GM19328 (cell line): Measurements from ENCODE around the gene EMC1.
"Not testable (repeated sequence)": the region's sequence is repeated elsewhere in the genome, so short reads cannot be mapped to it uniquely, and the experiment has no call there.

Experiments used
- ATAC-seq: cut with Tn5 transposase; IDR thresholded peaks from one replicate; pipeline ENCODE4 v1.9.1; 2021; ENCODE audit warnings: mild to moderate bottlenecking, moderate library complexity; ENCODE audit not compliant: unreplicated experiment

Gene EMC1

DNA sequence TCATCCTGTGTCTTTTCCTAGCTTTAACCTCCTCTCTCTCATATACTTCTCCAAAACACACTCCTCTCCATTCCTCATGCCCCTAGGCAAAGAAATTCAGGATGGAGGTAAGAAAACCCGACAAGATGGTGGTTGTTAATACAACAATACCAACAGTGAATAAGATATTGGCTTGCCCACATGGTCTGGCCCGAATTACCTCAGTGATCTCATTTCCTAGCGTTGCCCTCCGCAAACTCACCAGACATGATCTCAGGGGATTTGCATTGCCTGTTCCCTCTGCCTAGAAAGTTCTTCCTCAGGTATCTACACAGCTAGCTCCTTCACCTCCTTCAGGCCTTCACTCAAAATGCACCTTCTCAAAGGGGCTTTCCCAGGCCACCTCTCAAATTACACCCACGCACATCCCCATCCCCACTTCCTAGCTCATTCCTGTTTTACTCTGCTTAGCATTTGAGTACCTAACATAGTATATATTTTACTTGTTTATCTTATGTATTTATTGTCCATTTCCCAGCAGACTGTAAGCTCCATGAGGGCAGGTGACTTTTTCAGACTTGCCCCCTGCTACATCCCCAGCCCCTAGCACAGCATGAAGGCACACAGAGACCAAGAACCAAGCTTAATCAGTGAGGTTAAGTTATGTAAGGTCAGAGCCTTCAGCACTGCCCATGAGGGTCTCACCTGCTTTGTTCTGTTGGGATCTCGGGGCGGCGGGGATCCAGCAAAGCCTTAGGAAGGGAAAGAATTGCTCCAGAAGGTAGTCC, 31.1 kb downstream of the EMC1 start:
- ATAC-seq = no peak

DNA sequence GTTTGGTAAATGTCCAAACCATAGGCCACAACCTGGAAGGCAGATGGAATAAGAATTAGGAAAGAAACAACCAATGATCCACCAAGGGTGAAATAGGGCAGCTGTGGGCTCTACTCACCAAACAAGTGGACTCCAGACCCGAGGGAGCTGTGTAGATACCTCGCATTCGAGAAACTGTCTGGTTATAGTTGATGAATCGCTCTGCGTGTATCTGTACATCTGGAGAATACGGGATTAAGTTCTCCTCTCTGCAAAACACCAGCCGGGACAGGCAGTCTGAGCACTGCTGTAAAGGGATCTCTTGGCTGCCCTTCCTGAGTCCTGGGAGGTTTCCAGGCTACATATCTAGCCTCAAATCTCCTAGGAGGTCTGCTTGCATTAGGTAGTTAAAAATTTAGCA, 31.9 kb downstream of the EMC1 start:
- no peak for ATAC-seq

DNA sequence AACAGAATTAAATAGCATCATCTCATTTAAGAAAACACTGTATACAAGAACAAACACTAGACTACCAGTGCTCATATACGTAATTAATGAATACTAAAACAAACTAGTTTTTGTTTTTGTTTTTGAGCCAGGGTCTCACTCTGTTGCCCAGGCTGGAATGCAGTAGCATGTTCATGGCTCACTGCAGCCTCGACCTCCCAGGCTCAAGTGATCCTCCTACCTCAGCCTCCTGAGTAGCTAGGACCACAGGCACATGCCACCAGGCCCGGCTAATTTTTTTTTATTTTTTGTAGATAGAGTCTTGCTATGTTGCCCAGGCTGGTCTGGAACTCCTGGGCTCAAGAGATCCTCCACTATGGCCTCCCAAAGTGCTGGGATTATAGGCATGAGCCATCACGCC, 34.7 kb downstream of the EMC1 start:
- not testable (repeated sequence) for ATAC-seq

DNA sequence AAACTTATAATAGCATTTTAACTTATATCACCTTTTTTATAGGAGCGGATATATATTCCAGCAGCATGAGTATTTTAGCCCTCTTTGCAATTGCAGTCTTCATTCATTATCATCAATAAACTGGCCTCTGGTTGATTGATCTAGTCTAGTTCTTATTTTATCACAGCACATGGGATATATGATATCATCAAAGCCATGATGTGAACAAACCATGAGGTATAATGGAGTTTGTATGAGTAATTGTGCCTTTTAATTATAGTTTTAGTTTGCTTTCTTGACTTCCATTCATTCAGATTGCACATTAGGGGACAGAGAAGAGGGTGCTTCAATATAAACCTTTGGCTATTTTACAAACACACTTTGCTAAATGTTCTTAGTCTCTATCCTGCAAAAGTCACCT, 37.7 kb downstream of the EMC1 start:
- ATAC-seq = no peak

DNA sequence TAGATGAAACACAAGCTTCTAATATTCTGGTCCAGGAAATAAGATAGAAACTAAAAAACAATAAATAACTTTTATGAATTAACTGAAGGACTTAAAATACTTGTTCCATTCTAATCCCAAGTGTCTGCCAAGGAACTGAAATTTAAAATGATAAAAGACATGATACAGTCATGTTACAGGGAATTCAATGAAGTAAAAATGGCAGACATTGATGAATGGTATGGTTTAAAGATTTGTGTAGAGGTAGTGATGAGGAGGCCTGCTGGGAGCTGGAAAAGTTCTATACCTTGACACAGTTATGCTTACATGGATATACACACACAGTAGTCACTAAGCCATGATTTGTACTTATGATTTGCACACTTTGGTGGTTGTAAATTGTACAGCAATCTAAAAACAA, 39.2 kb downstream of the EMC1 start:
- ATAC-seq = no peak

DNA sequence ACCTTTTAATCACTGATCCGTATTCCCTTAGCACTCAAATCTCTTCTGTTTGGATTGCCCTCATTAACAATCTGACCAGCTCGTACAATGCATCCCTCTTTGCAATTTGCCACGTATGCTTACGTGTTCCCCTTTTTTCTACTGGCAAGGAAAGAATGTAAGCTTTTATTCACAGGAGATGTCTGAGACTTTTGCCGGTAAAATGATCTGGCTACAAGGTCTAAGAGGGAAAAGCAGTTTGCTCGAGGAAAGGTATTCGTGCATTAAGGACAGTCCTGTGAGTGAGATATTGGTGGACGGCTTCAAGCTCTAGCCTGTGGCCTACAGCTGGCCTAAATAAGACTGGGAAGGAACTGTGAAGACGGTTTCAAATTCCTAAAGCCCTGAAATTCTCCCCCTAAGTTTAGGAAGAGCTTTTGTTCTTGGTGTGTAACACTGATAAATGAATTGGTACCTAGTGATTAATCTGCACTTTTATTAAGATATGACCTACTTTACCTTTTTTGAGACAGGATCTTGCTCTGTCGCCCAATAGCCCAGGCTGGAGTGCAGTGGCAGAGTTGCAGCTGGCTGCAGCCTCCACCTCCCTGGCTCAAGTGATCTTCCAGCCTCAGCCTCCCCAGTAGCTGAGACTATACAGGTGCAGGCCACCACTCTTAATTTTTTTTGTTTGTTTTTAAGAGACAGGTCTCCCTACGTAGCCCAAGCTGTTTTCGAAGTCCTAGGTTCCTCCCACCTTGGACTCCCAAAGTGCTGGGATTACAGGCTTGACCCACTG, 40.4 kb downstream of the EMC1 start:
- no peak for ATAC-seq

DNA sequence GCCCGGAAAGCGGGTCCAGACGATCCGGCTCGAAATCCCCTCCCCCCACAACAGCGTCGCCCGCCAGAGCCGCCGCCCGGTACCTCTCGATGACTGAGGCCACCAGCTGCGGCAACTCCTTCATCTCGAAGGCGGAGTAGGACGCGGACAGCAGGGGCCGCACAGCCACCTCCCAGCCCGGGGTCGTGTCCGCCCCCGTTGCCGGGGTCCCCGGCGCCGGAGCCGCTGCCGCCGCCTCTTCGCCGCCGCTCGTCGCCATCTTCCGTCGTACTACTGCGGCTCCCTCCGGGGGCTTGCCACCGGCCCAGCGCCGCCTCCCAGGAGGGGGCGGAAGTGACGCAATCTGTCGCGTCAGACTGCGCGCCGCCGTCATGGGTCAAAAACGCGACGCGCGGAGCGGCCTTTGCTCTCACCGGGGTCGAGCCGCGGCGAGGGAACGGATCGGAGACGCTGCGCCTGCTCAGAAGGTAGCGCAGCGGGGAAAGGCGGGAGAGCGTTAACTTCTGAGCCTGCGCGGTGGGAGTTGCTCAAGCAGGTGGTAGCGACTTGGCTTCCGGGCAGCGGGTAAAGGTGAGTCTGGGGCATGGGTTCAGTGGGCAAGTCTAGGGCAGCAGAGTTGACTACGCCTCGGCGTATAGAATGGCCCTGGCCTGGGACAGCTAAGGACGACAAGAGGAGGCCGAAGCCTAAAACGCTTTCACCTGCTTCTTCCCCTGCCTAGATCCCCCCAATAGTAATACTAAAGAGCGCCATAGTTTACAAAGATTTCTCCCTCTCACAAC, 41.1 kb downstream of the EMC1 start, which contains the start of gene UBR4:
TSS of gene UBR4 (minus strand) at position 277 of the 782 bp plus-strand sequence. CDS start at position 259, 18 bp downstream.
- peak; percentile 85 for ATAC-seq

DNA sequence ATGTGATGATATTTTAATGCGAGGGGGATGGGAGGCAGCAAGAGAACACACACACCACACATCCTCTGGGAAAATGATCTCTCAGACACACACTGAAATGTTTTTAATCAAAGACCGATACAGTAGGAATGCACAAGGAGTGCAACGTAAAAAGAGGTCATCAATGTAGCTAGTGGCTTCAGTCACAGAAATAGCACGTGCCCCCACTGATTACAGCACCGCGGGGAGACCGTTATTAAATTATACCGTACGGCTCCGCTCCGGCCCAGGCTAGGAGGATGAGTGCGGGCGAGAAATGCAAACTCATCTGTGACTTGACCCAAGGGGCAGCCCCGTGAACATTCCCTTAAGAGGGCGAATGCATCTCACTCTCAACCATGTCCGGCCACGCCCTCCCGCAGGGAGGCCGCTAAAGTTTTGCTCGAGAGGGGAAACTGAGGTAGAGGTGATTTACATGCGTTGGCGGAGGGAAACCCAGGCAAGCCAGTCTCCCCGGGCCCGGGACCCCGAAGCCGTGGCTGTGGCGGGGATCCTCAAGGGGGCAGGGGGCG, 41.8 kb downstream of the EMC1 start:
- peak; percentile 29 for ATAC-seq

DNA sequence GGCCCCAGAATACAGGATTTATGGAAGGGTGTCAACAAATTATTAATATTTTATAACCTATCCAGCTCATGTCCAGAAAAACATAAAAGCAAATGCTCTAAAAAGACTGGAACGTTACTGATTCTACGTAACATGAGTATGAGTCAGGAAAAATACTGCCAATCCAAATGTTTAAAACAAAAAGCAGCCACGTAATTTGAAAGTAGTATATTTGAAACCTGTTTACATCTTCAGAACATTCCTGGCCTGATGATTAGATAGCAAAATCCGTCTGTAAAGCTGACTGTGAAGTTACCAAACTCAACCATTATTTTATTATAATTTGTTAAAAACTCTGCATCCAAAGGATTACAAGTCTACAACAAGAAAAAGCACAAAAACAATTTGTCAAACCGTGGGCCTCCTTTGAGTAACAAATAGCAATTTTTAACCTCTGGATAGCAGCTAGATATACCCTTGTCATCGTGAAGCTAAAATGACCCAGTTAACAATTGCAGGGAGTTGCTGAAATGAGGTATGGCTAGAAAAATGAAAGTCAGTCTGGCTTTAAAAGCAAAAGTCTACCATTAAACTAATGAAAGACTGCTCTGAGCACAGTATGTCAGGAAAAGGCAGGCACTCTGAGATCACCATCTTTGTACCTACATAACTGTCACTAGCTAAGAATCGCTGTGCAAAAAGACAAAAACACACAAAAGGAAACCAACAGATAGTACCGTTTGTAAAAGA, 42.5 kb downstream of the EMC1 start:
- no peak for ATAC-seq

DNA sequence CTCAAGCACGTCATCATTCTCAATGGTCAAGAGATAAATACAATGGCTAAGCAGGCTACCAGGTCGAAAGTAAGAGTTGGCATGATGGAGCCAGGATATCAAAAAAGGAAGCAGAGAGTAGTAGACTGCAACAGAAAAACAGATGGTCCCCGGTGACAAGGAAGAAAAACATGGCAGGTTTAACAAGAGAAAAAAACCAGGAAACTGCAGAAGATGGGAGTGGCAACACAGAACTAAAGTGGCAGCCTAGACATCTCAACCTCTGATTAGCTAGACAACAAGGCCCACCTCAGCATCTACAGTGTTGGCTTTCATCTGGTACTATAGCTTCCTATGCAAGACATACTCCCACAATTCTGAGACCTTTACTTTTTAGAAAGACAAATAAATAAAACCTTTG, 44.4 kb downstream of the EMC1 start:
- ATAC-seq = no peak

DNA sequence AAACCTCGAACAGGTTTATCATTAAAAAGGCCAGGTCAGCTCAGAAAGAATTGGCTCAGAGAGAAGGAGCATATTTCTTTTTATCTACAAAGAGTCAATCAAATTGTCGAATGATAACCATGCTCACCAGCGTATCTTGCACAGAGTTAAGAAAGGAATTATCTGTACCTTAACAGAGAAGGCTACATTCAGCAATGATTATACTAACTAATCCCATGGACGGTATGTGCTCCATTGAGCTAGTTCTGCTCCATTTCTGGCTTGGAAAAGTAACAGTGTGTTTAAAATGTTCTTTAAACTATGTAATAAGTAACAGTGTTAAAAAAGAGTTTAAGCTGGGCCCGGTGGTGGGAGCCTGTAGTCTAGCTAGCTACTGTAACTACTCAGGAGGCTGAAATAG, 45.5 kb downstream of the EMC1 start:
- no peak for ATAC-seq

DNA sequence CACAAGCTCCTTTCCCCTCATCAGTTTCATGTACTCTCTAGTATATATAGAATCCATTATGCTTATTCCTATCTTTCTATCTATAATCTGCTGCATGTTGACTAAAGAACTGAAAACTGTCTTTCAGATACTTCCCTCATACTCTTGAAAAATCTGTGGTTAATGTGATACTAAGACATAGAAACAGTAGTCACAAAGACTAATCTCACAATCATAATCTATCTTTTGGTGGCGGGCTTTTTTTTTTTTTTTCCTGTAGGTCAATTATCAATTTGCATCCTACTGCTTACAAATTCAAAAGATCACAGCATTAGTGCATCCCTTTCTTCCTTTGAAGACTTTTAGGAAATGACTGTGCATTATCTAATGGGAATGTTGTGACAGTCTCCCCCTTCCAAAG, 45.9 kb downstream of the EMC1 start:
- ATAC-seq = no peak

DNA sequence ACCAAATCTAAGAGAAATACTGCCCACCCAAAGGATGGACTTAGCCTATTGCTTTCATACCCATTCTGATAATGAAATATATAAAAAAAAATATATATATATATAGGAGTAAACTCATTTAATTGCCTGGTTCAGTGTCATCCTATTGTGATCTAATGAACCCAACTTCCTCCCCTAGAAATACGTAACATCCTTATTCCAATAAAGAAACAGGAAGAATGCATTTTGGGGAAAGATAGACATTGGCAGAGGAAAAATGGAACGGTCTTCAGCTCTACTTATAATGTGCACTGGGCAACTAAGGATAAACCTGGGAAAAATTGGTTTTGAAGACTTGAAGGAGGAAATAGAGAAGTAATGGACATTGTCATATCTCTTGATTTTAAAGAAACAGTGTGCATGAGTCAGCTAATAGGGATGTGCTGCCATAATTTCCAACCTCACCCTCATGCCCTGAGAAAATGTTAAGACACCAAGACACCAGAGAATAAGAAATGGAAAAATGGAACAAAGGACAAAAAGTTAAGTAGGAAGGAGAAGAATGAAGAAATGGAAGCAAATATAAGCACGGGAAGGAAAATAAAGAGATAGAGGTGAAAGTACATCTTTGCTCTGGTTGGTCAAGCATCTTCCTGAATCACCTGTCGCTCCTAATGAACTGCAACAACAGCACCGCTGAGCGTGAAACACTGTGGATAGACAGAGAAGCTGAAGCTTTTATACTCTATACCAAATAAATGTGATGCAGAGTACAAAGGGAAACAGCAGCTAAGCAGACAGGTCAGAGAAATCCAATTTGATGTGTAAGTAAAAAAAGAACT, 46.7 kb downstream of the EMC1 start:
- ATAC-seq = no peak

DNA sequence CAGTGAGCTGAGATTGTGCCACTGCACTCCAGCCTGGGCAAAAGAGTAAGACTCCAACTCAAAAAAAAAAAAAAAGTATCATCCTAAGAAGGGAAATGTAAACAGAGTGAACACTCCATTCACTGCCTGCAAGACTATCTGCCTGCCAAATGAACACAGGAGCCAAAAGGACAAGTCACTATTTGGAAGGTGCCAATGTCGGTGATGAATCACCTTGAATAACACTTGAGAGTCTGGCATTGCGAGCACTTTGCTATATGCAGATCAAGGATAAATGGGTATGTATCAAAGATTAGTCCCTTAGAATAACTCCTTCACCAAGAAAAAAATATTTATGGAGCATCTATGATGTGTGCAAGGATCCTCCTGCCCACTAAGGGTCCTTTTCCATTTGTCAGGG, 47.9 kb downstream of the EMC1 start:
- no peak for ATAC-seq

DNA sequence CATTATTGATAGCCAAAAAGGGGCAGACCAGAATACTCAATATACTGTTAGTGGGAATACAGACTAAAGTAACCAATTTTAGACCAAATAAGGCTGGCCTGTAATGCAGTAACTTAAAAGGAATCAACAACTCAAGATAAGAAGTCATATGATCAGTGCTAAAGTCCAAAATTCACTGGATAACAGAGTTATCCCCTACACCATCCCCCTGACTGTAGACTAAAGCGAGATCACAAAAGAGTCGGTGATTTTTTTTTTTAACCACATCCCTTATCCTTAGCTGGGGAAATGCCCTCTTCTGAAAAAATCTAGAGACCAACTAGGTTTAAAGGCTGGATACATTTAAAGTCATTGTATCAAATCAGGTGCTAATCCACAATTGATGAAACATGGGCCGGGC, 48.9 kb downstream of the EMC1 start:
- no peak for ATAC-seq

DNA sequence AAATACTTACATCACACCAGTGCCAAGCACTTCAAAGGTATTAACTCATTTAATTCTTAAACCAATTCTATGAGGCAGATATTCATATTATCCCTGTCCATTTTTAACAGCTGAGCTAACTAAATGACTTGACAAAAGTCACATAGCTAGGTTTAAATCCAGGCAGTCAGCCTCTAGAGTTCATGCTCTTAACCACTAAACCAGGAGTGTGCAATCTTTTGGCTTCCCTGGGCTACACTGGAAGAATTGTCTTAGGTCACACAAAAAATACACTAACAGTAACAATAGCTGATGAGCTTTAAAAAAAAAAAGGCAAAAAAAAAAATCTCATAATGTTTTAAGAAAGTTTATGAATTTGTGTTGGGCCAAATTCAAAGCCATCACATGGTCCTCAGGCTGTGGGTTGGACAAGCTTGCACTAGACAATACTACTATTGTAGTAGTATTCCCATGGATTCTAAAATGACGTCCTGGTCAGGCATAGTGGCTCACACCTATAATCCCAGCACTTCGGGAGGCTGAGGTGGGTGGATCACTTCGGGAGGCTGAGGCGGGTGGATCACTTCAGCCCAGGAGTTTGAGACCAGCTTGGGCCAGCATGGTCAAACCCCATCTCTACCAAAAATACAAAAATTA, 51.2 kb downstream of the EMC1 start:
- ATAC-seq = no peak

DNA sequence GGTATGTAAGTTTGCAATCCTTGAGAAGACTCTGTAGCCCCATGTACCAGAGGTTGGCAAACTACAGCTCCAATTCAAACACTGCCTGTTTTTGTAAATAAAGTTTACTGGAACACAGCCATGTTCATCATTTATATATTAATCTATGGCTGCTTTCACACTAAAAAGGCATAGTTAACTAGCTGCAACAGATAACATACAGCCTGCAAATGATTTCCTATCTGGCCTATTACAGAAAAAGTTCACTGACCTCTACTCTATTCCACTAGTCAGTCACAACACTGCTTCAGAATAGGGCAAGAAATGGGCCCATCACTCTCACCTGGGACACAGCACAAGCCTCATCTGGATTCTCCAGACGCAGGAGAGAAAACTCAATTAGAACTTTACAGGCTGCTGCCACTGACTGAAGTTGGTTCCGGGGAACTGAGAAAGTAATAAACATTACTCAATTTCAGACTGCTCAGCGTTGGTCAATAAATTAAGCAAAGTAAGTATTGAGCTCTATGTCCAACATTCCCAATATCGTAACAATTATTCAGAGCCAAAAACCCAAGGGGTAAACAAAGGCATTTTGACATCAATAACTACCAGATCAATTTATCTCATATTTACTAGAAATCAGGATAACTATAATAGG, 51.9 kb downstream of the EMC1 start:
- no peak for ATAC-seq

DNA sequence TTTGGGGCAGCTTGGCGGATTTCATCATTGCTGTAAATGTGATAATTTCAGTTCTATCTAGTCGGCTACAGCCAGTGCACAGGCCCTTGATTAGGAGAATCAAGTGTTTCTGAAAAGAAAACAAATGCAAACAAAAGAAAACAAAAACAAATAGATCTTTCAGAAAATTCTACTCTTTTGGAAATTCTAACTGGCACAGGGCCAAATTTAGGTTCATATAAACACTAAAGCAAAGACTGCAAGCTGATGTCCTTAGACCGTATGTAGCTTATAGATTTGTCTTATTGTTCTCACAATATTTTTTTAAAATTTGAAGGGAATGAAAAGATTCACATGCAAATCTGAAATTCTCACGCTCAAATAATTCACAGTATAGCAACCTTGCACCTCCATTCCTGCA, 52.5 kb downstream of the EMC1 start:
- ATAC-seq = no peak

DNA sequence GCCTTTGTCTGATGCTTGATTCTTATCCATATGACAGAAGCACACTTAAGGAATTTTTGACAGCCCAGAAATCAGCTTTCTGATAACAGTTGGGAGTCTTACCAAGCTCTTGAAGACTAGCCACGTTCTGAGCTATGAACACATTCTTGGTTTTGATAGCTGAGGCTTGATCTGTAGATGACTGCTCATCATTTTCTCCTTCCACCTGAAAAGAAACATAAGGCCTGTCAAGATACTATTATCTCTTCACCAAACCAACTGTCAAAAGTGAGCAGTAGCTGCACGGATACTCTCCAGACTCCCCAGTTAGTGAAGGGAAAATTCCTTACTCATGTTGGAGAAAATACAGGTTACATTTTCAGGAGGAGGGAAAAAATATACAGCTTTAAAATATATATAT, 53.5 kb downstream of the EMC1 start:
- no peak for ATAC-seq
